Measurements from ENCODE around the gene URI1. TPM values are rescaled to one million over a fixed set of nuclear protein-coding genes. Genes with fewer than 3 reads are reported as not detected.
A peak's percentile ranks its signal among the peaks of the same experiment; 100 is the strongest.

The URI1 gene
- total RNA-seq, 1 donor = 86.1 TPM

- Histone ChIP-seq H2AFZ (ENCODE audit: low read length) (no peak overlapping the region), H4K20me1 (ENCODE audit: insufficient read depth, low read length) (no peaks in the 10 kb centered on the region), H3K79me2 (ENCODE audit: insufficient read depth, low read length) (no peaks in the 10 kb centered on the region), H3K27ac (ENCODE audit: low read depth, low read length) (no peak overlapping the region), H3K4me1 (ENCODE audit: insufficient read depth, low read length) (no peaks in the 10 kb centered on the region), H3K4me3 (ENCODE audit: insufficient read depth, low read length) (no peak overlapping the region), H3K36me3 (ENCODE audit: insufficient read depth, low read length) (no peaks in the 10 kb centered on the region), H3K9me3 (ENCODE audit: low read depth, low read length) (no peaks in the 10 kb centered on the region), H3K27me3 (ENCODE audit: insufficient read depth, low read length) (no peaks in the 10 kb centered on the region), H3K4me2 (ENCODE audit: insufficient read depth, low read length) (no peak overlapping the region)
- no peak for TF ChIP-seq CTCF (IDR thresholded peaks at IDR 0.05; ENCODE audit: extremely low read depth, low read depth, low read length)
- peak; percentile 35 for DNase-seq (ENCODE audit: insufficient read length, low spot score, missing footprints)
These were observed 111.5 kb downstream of the URI1 start for GRCh38 chr19:30053558-30053957.

GRCh38 chr19:30054210-30054609 is 112.2 kb downstream of the URI1 start:
- H3K27ac ChIP-seq (ENCODE audit: low read depth, low read length) = no peak overlapping the region
- no peaks in the 10 kb centered on the region for H3K4me1 ChIP-seq (ENCODE audit: insufficient read depth, low read length)
- no peaks in the 10 kb centered on the region for H3K36me3 ChIP-seq (ENCODE audit: insufficient read depth, low read length)
- no peak overlapping the region for H3K4me3 ChIP-seq (ENCODE audit: insufficient read depth, low read length)
- no peaks in the 10 kb centered on the region for H3K27me3 ChIP-seq (ENCODE audit: insufficient read depth, low read length)
- H2AFZ ChIP-seq (ENCODE audit: low read length) = no peak overlapping the region
- no peaks in the 10 kb centered on the region for H4K20me1 ChIP-seq (ENCODE audit: insufficient read depth, low read length)
- no peak overlapping the region for H3K4me2 ChIP-seq (ENCODE audit: insufficient read depth, low read length)
- no peaks in the 10 kb centered on the region for H3K9me3 ChIP-seq (ENCODE audit: low read depth, low read length)
- no peak for TF ChIP-seq CTCF (IDR thresholded peaks at IDR 0.05; ENCODE audit: extremely low read depth, low read depth, low read length)
- H3K79me2 ChIP-seq (ENCODE audit: insufficient read depth, low read length) = no peaks in the 10 kb centered on the region
- DNase-seq (ENCODE audit: insufficient read length, low spot score, missing footprints) = peak; percentile 26

GRCh38 chr19:30056580-30056979 is 114.5 kb downstream of the URI1 start:
- Histone ChIP-seq H3K9me3 (ENCODE audit: low read depth, low read length) (no peaks in the 10 kb centered on the region), H3K79me2 (ENCODE audit: insufficient read depth, low read length) (no peaks in the 10 kb centered on the region), H3K27ac (ENCODE audit: low read depth, low read length) (no peak overlapping the region), H4K20me1 (ENCODE audit: insufficient read depth, low read length) (no peaks in the 10 kb centered on the region), H3K36me3 (ENCODE audit: insufficient read depth, low read length) (no peaks in the 10 kb centered on the region), H3K4me3 (ENCODE audit: insufficient read depth, low read length) (no peak overlapping the region), H3K4me2 (ENCODE audit: insufficient read depth, low read length) (no peak overlapping the region), H3K4me1 (ENCODE audit: insufficient read depth, low read length) (no peaks in the 10 kb centered on the region), H3K27me3 (ENCODE audit: insufficient read depth, low read length) (no peaks in the 10 kb centered on the region), H2AFZ (ENCODE audit: low read length) (no peak overlapping the region)
- no peak for DNase-seq (ENCODE audit: insufficient read length, low spot score, missing footprints)
- TF ChIP-seq CTCF (IDR thresholded peaks at IDR 0.05; ENCODE audit: extremely low read depth, low read depth, low read length) = no peak

GRCh38 chr19:30059741-30060457 is 117.9 kb downstream of the URI1 start:
- H3K9me3 ChIP-seq (ENCODE audit: low read depth, low read length) = no peaks in the 10 kb centered on the region
- no peak overlapping the region for H3K4me2 ChIP-seq (ENCODE audit: insufficient read depth, low read length)
- H3K4me3 ChIP-seq (ENCODE audit: insufficient read depth, low read length) = no peak overlapping the region
- no peaks in the 10 kb centered on the region for H3K36me3 ChIP-seq (ENCODE audit: insufficient read depth, low read length)
- peak; percentile 37 for DNase-seq (ENCODE audit: insufficient read length, low spot score, missing footprints)
- H3K79me2 ChIP-seq (ENCODE audit: insufficient read depth, low read length) = no peaks in the 10 kb centered on the region
- no peak for TF ChIP-seq CTCF (IDR thresholded peaks at IDR 0.05; ENCODE audit: extremely low read depth, low read depth, low read length)
- H3K27me3 ChIP-seq (ENCODE audit: insufficient read depth, low read length) = no peaks in the 10 kb centered on the region
- H4K20me1 ChIP-seq (ENCODE audit: insufficient read depth, low read length) = no peaks in the 10 kb centered on the region
- H3K27ac ChIP-seq (ENCODE audit: low read depth, low read length) = no peak overlapping the region
- no peak overlapping the region for H2AFZ ChIP-seq (ENCODE audit: low read length)
- H3K4me1 ChIP-seq (ENCODE audit: insufficient read depth, low read length) = no peaks in the 10 kb centered on the region
